NB4 (cell line): ENCODE measurements around the gene RSPRY1.

Experiments
- DNase-seq: peaks from one replicate; pipeline ENCODE4 v3.0.0; 2010; ENCODE audit warnings: low read depth
- H3K4me3 ChIP-seq: one replicate; pipeline ENCODE4 v1.5.1; 2011; ENCODE audit warnings: mild to moderate bottlenecking, low read depth, low read length, moderate library complexity
- CTCF ChIP-seq: IDR thresholded peaks from one replicate; pipeline ENCODE4 v1.5.1; 2012; ENCODE audit warnings: low read depth, low read length
- MAX ChIP-seq: IDR thresholded peaks from 2 replicates; pipeline ENCODE4 v1.6.1; 2011; ENCODE audit warnings: low read depth, low read length
- MYC ChIP-seq: IDR thresholded peaks from 2 replicates; pipeline ENCODE4 v1.6.1; 2011; ENCODE audit warnings: low read depth, low read length
- POLR2A ChIP-seq: IDR thresholded peaks from 2 replicates; pipeline ENCODE4 v1.6.1; 2011; ENCODE audit warnings: mild to moderate bottlenecking; ENCODE audit not compliant: insufficient read length; ENCODE audit errors: extremely low read depth

RSPRY1 gene

DNA sequence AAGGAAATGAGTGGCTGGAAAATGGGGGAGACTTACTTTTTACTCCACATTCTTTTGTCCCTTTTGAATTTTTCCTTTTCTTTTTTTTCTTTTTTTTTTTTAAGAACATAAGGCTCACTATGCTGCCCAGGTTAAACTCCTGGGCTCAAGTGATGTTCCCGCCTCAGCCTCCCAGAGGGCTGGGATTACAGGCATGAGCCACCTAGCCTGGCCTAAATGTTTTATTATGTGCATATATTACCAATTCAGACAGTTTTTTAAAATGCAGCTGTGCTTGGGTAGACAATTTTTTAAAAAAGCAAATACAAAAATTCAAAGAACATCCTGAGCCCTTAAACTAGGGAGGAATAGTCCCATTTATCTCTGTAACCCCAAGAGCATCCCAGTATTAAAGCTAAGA, 28.6 kb upstream of the RSPRY1 start:
- no peak for DNase-seq

DNA sequence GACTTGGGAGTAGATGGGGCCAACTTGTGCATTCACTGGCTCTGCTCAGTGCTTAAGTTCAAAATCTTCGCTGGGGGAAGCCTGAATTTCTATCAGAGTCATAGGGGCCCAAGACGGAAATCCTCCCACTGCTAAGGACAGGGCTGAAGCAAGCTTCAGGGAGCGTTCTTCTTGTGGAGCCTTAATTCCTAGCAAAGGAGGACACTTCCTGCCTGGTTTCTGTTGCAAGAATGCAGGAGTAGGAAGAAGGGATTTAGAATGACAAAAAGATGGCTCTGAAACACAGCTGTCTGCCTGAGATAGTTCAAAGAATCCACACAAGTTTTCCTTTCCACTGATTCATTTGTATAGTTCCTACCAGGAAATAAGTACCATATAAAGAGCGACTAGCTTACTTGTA, 26.7 kb upstream of the RSPRY1 start:
- no peak overlapping the region for H3K4me3 ChIP-seq
- no peak for DNase-seq
- no peak for TF ChIP-seq CTCF
- TF ChIP-seq MAX: no peak

More for the DNA sequence above, 28.6 kb upstream of the RSPRY1 start:
- TF ChIP-seq MAX: no peak
- no peak for TF ChIP-seq POLR2A
- H3K4me3 ChIP-seq: no peak overlapping the region

- DNase-seq: no peak
- TF ChIP-seq POLR2A (no peak), MYC (no peak), CTCF (no peak), MAX (no peak)
- H3K4me3 ChIP-seq: no peak overlapping the region
These were observed 22.3 kb upstream of the RSPRY1 start for GRCh38 chr16:57163842-57164241.

- TF ChIP-seq CTCF: no peak
- TF ChIP-seq MYC: no peak
- TF ChIP-seq MAX: no peak
- TF ChIP-seq POLR2A: no peak
- DNase-seq: no peak
- H3K4me3 ChIP-seq: no peak overlapping the region
These were observed 20.6 kb upstream of the RSPRY1 start for GRCh38 chr16:57165483-57165882.

- no peak for DNase-seq
These were observed 20.2 kb upstream of the RSPRY1 start for GRCh38 chr16:57165938-57166337.

DNA sequence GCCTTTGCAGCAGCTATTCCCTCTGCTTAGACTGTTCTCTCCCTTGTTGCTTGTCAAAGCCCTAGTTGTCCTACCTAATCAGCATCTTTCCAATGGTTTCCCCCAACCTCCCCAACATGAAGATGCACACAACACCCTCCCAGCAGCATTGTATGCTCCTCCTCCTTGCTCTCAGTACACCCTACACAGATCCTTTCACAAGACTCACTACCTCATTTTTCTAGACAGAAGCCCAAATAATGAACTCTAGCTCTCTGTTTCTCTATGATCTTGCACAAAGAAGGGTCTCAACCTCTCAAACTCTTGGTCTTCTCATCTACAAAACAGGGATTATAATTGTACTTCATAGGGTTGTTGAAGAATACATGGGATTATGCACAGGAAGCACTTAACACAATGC, 19.7 kb upstream of the RSPRY1 start:
- no peak overlapping the region for H3K4me3 ChIP-seq
- no peak for DNase-seq
- TF ChIP-seq MAX (no peak), MYC (no peak), POLR2A (no peak), CTCF (no peak)

More at GRCh38 chr16:57165938-57166337, 20.2 kb upstream of the RSPRY1 start:
- no peak overlapping the region for H3K4me3 ChIP-seq
- TF ChIP-seq CTCF (no peak), POLR2A (no peak), MAX (no peak), MYC (no peak)
